ENCODE measurements around the gene JAKMIP1.

The JAKMIP1 gene

GRCh38 chr4:6095023-6095752 is 105.2 kb downstream of the JAKMIP1 start:
- DNase-seq (ENCODE audit: low spot score) = peak; percentile 1

GRCh38 chr4:6093671-6094070 is 106.7 kb downstream of the JAKMIP1 start:
- DNase-seq (ENCODE audit: low spot score) = no peak

- no peak for DNase-seq (ENCODE audit: low spot score)
Observed at GRCh38 chr4:6092971-6093370, 107.4 kb downstream of the JAKMIP1 start.

- no peak for DNase-seq (ENCODE audit: low spot score)
Observed at GRCh38 chr4:6092131-6092530, 108.2 kb downstream of the JAKMIP1 start.

GRCh38 chr4:6090931-6091330 is 109.4 kb downstream of the JAKMIP1 start:
- no peak for DNase-seq (ENCODE audit: low spot score)

GRCh38 chr4:6088950-6089349 is 111.4 kb downstream of the JAKMIP1 start:
- no peak for DNase-seq (ENCODE audit: low spot score)

- DNase-seq (ENCODE audit: low spot score) = peak; percentile 35
Observed at GRCh38 chr4:6087669-6088341, 112.5 kb downstream of the JAKMIP1 start.

GRCh38 chr4:6086846-6087245 is 113.5 kb downstream of the JAKMIP1 start:
- no peak for DNase-seq (ENCODE audit: low spot score)

GRCh38 chr4:6085691-6086628 is 114.4 kb downstream of the JAKMIP1 start:
- no peak for DNase-seq (ENCODE audit: low spot score)

GRCh38 chr4:6085028-6085690 is 115.2 kb downstream of the JAKMIP1 start:
- no peak for DNase-seq (ENCODE audit: low spot score)

GRCh38 chr4:6079965-6080364 is 120.4 kb downstream of the JAKMIP1 start:
- DNase-seq (ENCODE audit: low spot score) = no peak

- no peak for DNase-seq (ENCODE audit: low spot score)
Observed at GRCh38 chr4:6078560-6078959, 121.8 kb downstream of the JAKMIP1 start.

GRCh38 chr4:6076391-6076790 is 124.0 kb downstream of the JAKMIP1 start:
- DNase-seq (ENCODE audit: low spot score) = no peak

- no peak for DNase-seq (ENCODE audit: low spot score)
Observed at GRCh38 chr4:6074758-6075157, 125.6 kb downstream of the JAKMIP1 start.

GRCh38 chr4:6071959-6072720 is 128.2 kb downstream of the JAKMIP1 start:
- DNase-seq (ENCODE audit: low spot score) = no peak

GRCh38 chr4:6071191-6071958 is 129.0 kb downstream of the JAKMIP1 start:
- no peak for DNase-seq (ENCODE audit: low spot score)

- DNase-seq (ENCODE audit: low spot score) = no peak
Observed at GRCh38 chr4:6069845-6070709, 130.3 kb downstream of the JAKMIP1 start.

GRCh38 chr4:6068986-6069385 is 131.4 kb downstream of the JAKMIP1 start:
- DNase-seq (ENCODE audit: low spot score) = no peak

- DNase-seq (ENCODE audit: low spot score) = no peak
Observed at GRCh38 chr4:6065934-6066590, 134.3 kb downstream of the JAKMIP1 start.
